ENCODE data around the gene GET4. TPM values are rescaled to one million over a fixed set of nuclear protein-coding genes. Genes with fewer than 3 reads are reported as not detected.

The GET4 gene
- total RNA-seq, 2 experiments from 2014 or later: 19.3 to 20.2 TPM

Other genes starting within 250 kb of the GET4 start
- 10 to 100 TPM; 26.2 to 27.5 TPM for gene DNAAF5, start 149.9 kb upstream of the GET4 start, total RNA-seq
- gene PRKAR1B, start 149.3 kb upstream of the GET4 start, total RNA-seq: 10 to 100 TPM; 15.5 to 15.8 TPM
- gene SUN1, start 44.1 kb upstream of the GET4 start, total RNA-seq: 10 to 100 TPM; 67.8 to 74.4 TPM
- gene ADAP1, start 78.1 kb downstream of the GET4 start, total RNA-seq: 1 to 10 TPM; 8.0 to 9.9 TPM
- 10 to 100 TPM; 12.6 to 15.2 TPM for gene COX19, start 99.0 kb downstream of the GET4 start, total RNA-seq
- gene CYP2W1, start 106.6 kb downstream of the GET4 start, total RNA-seq: not detected
- gene GPR146, start 168.0 kb downstream of the GET4 start, total RNA-seq: under 1 TPM; 0.57 to 0.62 TPM
- not detected for gene GPER1, start 211.6 kb downstream of the GET4 start, total RNA-seq

Measured in activated naive CD4-positive, alpha-beta T cell treated with anti-CD3 and anti-CD28 coated beads for 36 hours (primary cell).